ENCODE measurements around the gene MBNL1. TPM values are rescaled to one million over a fixed set of nuclear protein-coding genes. Genes with fewer than 3 reads are reported as not detected.

The MBNL1 gene
- total and polyA plus RNA-seq, 2 donors (not counting 3 experiments of a cell fraction or from before 2014, with no cell fraction given): 179 to 362 TPM

DNA sequence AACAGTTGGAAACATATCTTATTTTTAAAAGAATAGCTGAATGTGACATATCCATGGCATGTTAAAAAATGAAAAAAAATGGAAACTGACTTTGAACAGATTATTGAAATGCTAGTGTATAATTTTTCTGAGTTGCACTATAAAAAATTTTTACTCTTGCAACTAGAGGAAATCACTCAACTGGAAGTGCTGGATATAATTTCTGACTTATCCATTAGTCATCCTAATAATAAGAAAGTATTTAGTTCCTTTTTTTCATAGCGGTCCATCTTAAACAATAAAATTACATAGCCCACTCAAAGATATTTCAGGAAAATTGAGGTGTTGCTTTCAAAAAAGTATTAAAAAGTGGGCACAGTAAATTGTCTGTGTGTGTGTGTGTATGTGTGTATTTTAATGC is 80.7 kb downstream of the MBNL1 start:
- no peak for DNase-seq (ENCODE audit: low read depth, low spot score)
- H3K4me3 ChIP-seq (replicated peaks in 1 of 3; ENCODE audit: insufficient read depth in 1 of 3, low read depth in 1 of 3, low read length in 3 of 3): no peak overlapping the region
- H3K9ac ChIP-seq (replicated peaks; ENCODE audit: extremely low read depth, insufficient read depth, low read length): no peak overlapping the region
- peak overlapping the region; percentile 49 for H3K27ac ChIP-seq (ENCODE audit: insufficient read depth, low read depth, low read length)
- H4K20me1 ChIP-seq (replicated peaks; ENCODE audit: control insufficient read depth, extremely low read depth, insufficient read depth, low read length): peaks cover 4% of the 10 kb centered on the region
- no TSS peak for BruUV-seq (replicated peaks)
- peak overlapping the region; percentile 57 for H3K4me2 ChIP-seq (ENCODE audit: insufficient read depth, low read length)
- dilution Hi-C loops (cut with MboI; ENCODE audit: extremely low pct_ligation_motif_present, low sequenced_read_pairs): no loop called here
- FAIRE-seq: no peak
- peaks cover 0 to 3% of the 10 kb centered on the region in 2 experiments for H3K36me3 ChIP-seq (ENCODE audit: control insufficient read depth in 2 of 2, extremely low read depth in 1 of 2, insufficient read depth in 2 of 2, low read length in 2 of 2)
- H3K79me2 ChIP-seq (ENCODE audit: control insufficient read depth, insufficient read depth, low read length): peaks cover 96% of the 10 kb centered on the region
- no peaks in the 10 kb centered on the region for H3K27me3 ChIP-seq (ENCODE audit: control insufficient read depth in 2 of 2, insufficient read depth in 2 of 2, low read length in 2 of 2)
- H3K9me1 ChIP-seq (replicated peaks; ENCODE audit: control insufficient read depth, extremely low read depth, insufficient read depth, low read length): no peaks in the 10 kb centered on the region
- TF ChIP-seq, protein P1, sequence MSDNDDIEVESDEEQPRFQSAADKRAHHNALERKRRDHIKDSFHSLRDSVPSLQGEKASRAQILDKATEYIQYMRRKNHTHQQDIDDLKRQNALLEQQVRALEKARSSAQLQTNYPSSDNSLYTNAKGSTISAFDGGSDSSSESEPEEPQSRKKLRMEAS (IDR thresholded peaks at IDR 0.05; ENCODE audit: insufficient read depth, insufficient read length): no peak
- peak; percentile 57 for TF ChIP-seq FOS (IDR thresholded peaks at IDR 0.05; ENCODE audit: borderline replicate concordance, insufficient read depth, low read length)
- TF ChIP-seq JUN (IDR thresholded peaks at IDR 0.05; ENCODE audit: borderline replicate concordance, insufficient read depth, insufficient read length, low read depth): peak; percentile 2
- H3K4me1 ChIP-seq (ENCODE audit: control insufficient read depth, extremely low read depth, insufficient read depth, low read length): peaks cover 56% of the 10 kb centered on the region
- ChIA-PET POLR2A (no interaction called here), CTCF (no interaction called here)
- no peaks in the 10 kb centered on the region for H3K9me3 ChIP-seq (replicated peaks; ENCODE audit: control insufficient read depth, insufficient read depth, low read length)
- intact Hi-C loops (cut with micrococcal nuclease): loop anchor here (5.0 kb wide), 1 partner anchor 93 kb away; no protein-coding TSS in a partner anchor
- no peak overlapping the region for H2AFZ ChIP-seq (ENCODE audit: low read depth, low read length)

DNA sequence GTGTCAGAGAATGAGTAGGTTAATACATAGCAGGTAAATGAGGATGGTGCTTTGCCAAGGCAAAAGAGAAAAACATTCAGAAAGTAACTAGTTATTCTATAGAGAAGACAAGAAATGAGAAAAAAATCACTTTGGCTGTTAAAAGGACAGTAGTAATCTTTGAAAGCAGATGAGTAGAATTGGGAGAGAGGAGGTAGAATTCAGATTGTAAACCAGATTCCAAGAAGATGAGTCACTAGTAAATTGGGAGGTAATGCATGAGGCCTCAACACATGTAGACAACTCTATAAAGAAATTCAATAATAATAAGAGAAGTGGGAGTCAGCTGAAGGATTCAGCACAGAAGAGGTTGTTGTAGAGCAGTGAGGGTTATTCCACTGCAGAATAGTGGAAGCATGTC is 81.4 kb downstream of the MBNL1 start:
- Histone ChIP-seq H3K4me3 (replicated peaks in 1 of 3; ENCODE audit: insufficient read depth in 1 of 3, low read depth in 1 of 3, low read length in 3 of 3) (no peak overlapping the region), H3K9me3 (replicated peaks; ENCODE audit: control insufficient read depth, insufficient read depth, low read length) (no peaks in the 10 kb centered on the region), H2AFZ (ENCODE audit: low read depth, low read length) (no peak overlapping the region), H3K27me3 (ENCODE audit: control insufficient read depth in 2 of 2, insufficient read depth in 2 of 2, low read length in 2 of 2) (no peaks in the 10 kb centered on the region), H3K79me2 (ENCODE audit: control insufficient read depth, insufficient read depth, low read length) (peaks cover 95% of the 10 kb centered on the region), H3K27ac (ENCODE audit: insufficient read depth, low read depth, low read length) (no peak overlapping the region), H4K20me1 (replicated peaks; ENCODE audit: control insufficient read depth, extremely low read depth, insufficient read depth, low read length) (peaks cover 4% of the 10 kb centered on the region), H3K9me1 (replicated peaks; ENCODE audit: control insufficient read depth, extremely low read depth, insufficient read depth, low read length) (no peaks in the 10 kb centered on the region), H3K36me3 (ENCODE audit: control insufficient read depth in 2 of 2, extremely low read depth in 1 of 2, insufficient read depth in 2 of 2, low read length in 2 of 2) (peaks cover 0 to 3% of the 10 kb centered on the region in 2 experiments), H3K9ac (replicated peaks; ENCODE audit: extremely low read depth, insufficient read depth, low read length) (no peak overlapping the region), H3K4me1 (ENCODE audit: control insufficient read depth, extremely low read depth, insufficient read depth, low read length) (peaks cover 59% of the 10 kb centered on the region), H3K4me2 (ENCODE audit: insufficient read depth, low read length) (peak overlapping the region; percentile 47)
- intact Hi-C loops (cut with micrococcal nuclease) (no loop called here), dilution Hi-C loops (cut with MboI; ENCODE audit: extremely low pct_ligation_motif_present, low sequenced_read_pairs) (no loop called here)
- POLR2A ChIA-PET: no interaction called here
- CTCF ChIA-PET: no interaction called here
- DNase-seq (ENCODE audit: low read depth, low spot score) (no peak), FAIRE-seq (no peak)
- TF ChIP-seq JUN (IDR thresholded peaks at IDR 0.05; ENCODE audit: borderline replicate concordance, insufficient read depth, insufficient read length, low read depth) (peak; percentile 26), EZH2 (IDR thresholded peaks at IDR 0.05; ENCODE audit: borderline replicate concordance, low read depth, low read length, severe bottlenecking) (no peak), POLR2AphosphoS5 (IDR thresholded peaks at IDR 0.05; ENCODE audit: insufficient read depth, low read depth, low read length) (no peak), FOS (IDR thresholded peaks at IDR 0.05; ENCODE audit: borderline replicate concordance, insufficient read depth, low read length) (peak; percentile 43)
- no TSS peak for BruUV-seq (replicated peaks)
